Testis (tissue), 2 donors: Measurements from ENCODE around the gene SERINC2.

Source experiments
- CTCF ChIP-seq, 3 experiments: fragments of 450-650 bp in 2 of 3; fragments of 200-600 bp in 1 of 3; sonication (generic) in 1 of 3; IDR thresholded peaks; one replicate each; pipeline ENCODE4 v1.5.1; 2016 to 2019; ENCODE audit warnings: antibody characterized with exemption in 3 of 3, mild to moderate bottlenecking in 2 of 3, moderate library complexity in 1 of 3
- POLR2A ChIP-seq: fragments of 450-650 bp; IDR thresholded peaks from one replicate; pipeline ENCODE4 v1.6.1; 2017; ENCODE audit warnings: antibody characterized with exemption, mild to moderate bottlenecking, moderate library complexity

GRCh38 chr1:31470794-31471315 is 57.8 kb downstream of the SERINC2 start:
- TF ChIP-seq CTCF (IDR thresholded peaks at IDR 0.05) (no peak), POLR2A (no peak)
